Measurements from ENCODE around the gene ARHGAP27.
"Not testable (repeated sequence)": the region's sequence is repeated elsewhere in the genome, so short reads cannot be mapped to it uniquely, and the experiment has no call there.

GRCh38 chr17:45343967-45344664, 88.6 kb downstream of the ARHGAP27 start:
- TF ChIP-seq, protein P1, sequence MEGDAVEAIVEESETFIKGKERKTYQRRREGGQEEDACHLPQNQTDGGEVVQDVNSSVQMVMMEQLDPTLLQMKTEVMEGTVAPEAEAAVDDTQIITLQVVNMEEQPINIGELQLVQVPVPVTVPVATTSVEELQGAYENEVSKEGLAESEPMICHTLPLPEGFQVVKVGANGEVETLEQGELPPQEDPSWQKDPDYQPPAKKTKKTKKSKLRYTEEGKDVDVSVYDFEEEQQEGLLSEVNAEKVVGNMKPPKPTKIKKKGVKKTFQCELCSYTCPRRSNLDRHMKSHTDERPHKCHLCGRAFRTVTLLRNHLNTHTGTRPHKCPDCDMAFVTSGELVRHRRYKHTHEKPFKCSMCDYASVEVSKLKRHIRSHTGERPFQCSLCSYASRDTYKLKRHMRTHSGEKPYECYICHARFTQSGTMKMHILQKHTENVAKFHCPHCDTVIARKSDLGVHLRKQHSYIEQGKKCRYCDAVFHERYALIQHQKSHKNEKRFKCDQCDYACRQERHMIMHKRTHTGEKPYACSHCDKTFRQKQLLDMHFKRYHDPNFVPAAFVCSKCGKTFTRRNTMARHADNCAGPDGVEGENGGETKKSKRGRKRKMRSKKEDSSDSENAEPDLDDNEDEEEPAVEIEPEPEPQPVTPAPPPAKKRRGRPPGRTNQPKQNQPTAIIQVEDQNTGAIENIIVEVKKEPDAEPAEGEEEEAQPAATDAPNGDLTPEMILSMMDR (conservative IDR thresholded peaks at IDR 0.05 in 1 of 2, IDR thresholded peaks at IDR 0.05 in 1 of 2; ENCODE audit: low read depth in 1 of 2, low read length in 2 of 2), result not testable (repeated sequence)
- TF ChIP-seq EZH2 (IDR thresholded peaks at IDR 0.05; ENCODE audit: low read length, missing control alignments), result not testable (repeated sequence)
